Measurements from ENCODE around the gene FAM217A. TPM values are rescaled to one million over a fixed set of nuclear protein-coding genes. Genes with fewer than 3 reads are reported as not detected.
"Not testable (repeated sequence)": the region's sequence is repeated elsewhere in the genome, so short reads cannot be mapped to it uniquely, and the experiment has no call there.

The FAM217A gene
- total RNA-seq, 1 donor from 2014 or later, result not detected

- H3K27me3 ChIP-seq; DNase-seq (ENCODE audit: extremely low spot score in 2 of 2); H3K36me3 ChIP-seq; intact Hi-C loops (cut with DNase I); H3K4me3 ChIP-seq; H3K4me1 ChIP-seq; H3K9me3 ChIP-seq: not testable (repeated sequence)
- peak in 1 of 2 donors; percentile 86 for TF ChIP-seq POLR2AphosphoS5 (IDR thresholded peaks at IDR 0.05; ENCODE audit: insufficient read depth in 1 of 2, low read depth in 1 of 2)
- H3K27ac ChIP-seq, result peak overlapping the region; percentile 0
Observed at GRCh38 chr6:4109363-4109815, 30.5 kb upstream of the FAM217A start.

- Histone ChIP-seq H3K4me1 (no peaks in the 10 kb centered on the region), H3K27me3 (no peaks in the 10 kb centered on the region), H3K4me3 (no peak overlapping the region), H3K9me3 (no peaks in the 10 kb centered on the region), H3K27ac (no peak overlapping the region), H3K36me3 (no peaks in the 10 kb centered on the region)
- intact Hi-C loops (cut with DNase I), result no loop called here
- TF ChIP-seq POLR2A (IDR thresholded peaks at IDR 0.05) (no peak), POLR2AphosphoS5 (IDR thresholded peaks at IDR 0.05; ENCODE audit: insufficient read depth in 1 of 2, low read depth in 1 of 2) (no peak), CTCF (IDR thresholded peaks at IDR 0.05) (no peak)
- no peak for DNase-seq (ENCODE audit: extremely low spot score in 2 of 2)
Observed at GRCh38 chr6:4108561-4109093, 29.7 kb upstream of the FAM217A start.

- DNase-seq (ENCODE audit: extremely low spot score in 2 of 2), result no peak
- Histone ChIP-seq H3K27me3 (no peaks in the 10 kb centered on the region), H3K27ac (no peak overlapping the region), H3K36me3 (no peaks in the 10 kb centered on the region), H3K4me1 (no peaks in the 10 kb centered on the region), H3K4me3 (no peak overlapping the region), H3K9me3 (no peaks in the 10 kb centered on the region)
- intact Hi-C loops (cut with DNase I), result no loop called here
- TF ChIP-seq CTCF (IDR thresholded peaks at IDR 0.05), result no peak
- TF ChIP-seq POLR2A (IDR thresholded peaks at IDR 0.05), result no peak
- TF ChIP-seq POLR2AphosphoS5 (IDR thresholded peaks at IDR 0.05; ENCODE audit: insufficient read depth in 1 of 2, low read depth in 1 of 2), result no peak
Observed at GRCh38 chr6:4107873-4108272, 28.9 kb upstream of the FAM217A start.

GRCh38 chr6:4105980-4106536 is 27.1 kb upstream of the FAM217A start:
- no peak overlapping the region for H3K4me3 ChIP-seq
- DNase-seq (ENCODE audit: extremely low spot score in 2 of 2), result no peak

GRCh38 chr6:4103929-4104328 is 25.0 kb upstream of the FAM217A start:
- Histone ChIP-seq H3K4me1 (no peaks in the 10 kb centered on the region), H3K36me3 (no peaks in the 10 kb centered on the region), H3K4me3 (no peak overlapping the region), H3K9me3 (no peaks in the 10 kb centered on the region), H3K27me3 (no peaks in the 10 kb centered on the region), H3K27ac (no peak overlapping the region)
- intact Hi-C loops (cut with DNase I), result no loop called here
- no peak for DNase-seq (ENCODE audit: extremely low spot score in 2 of 2)
- TF ChIP-seq POLR2AphosphoS5 (IDR thresholded peaks at IDR 0.05; ENCODE audit: insufficient read depth in 1 of 2, low read depth in 1 of 2), result no peak
- TF ChIP-seq POLR2A (IDR thresholded peaks at IDR 0.05), result no peak
- no peak for TF ChIP-seq CTCF (IDR thresholded peaks at IDR 0.05)

More at GRCh38 chr6:4105980-4106536, 27.1 kb upstream of the FAM217A start:
- TF ChIP-seq POLR2AphosphoS5 (IDR thresholded peaks at IDR 0.05; ENCODE audit: insufficient read depth in 1 of 2, low read depth in 1 of 2), result no peak
- TF ChIP-seq CTCF (IDR thresholded peaks at IDR 0.05), result no peak
- TF ChIP-seq POLR2A (IDR thresholded peaks at IDR 0.05), result no peak
- Histone ChIP-seq H3K27ac (no peak overlapping the region), H3K9me3 (no peaks in the 10 kb centered on the region), H3K36me3 (no peaks in the 10 kb centered on the region), H3K27me3 (no peaks in the 10 kb centered on the region), H3K4me1 (no peaks in the 10 kb centered on the region)
- intact Hi-C loops (cut with DNase I), result no loop called here

Measured in vagina (tissue), 2 donors.